MM.1S (cell line): ENCODE results near the gene AP1M2.

ENCODE experiments used
- DNase-seq: peaks from one replicate; pipeline ENCODE4 v3.0.0-alpha.2; 2015
- H2AFZ ChIP-seq: fragments of 300-600 bp; sonication (generic); 2 replicates; pipeline ENCODE4 v1.6.0; 2016; ENCODE audit warnings: antibody characterized with exemption, low read length
- H3F3A ChIP-seq: fragments of 300-600 bp; sonication (generic); 2 replicates; pipeline ENCODE4 v1.6.1; 2016; ENCODE audit warnings: mild to moderate bottlenecking, antibody characterized with exemption, low read length, moderate library complexity, mixed read lengths; ENCODE audit not compliant: insufficient read depth
- H3K27ac ChIP-seq: fragments of 300-600 bp; sonication (generic); 2 replicates; pipeline ENCODE4 v1.5.1; 2016; ENCODE audit warnings: mild to moderate bottlenecking, low read length
- H3K27me3 ChIP-seq: fragments of 300-600 bp; sonication (generic); replicated peaks from 2 replicates; pipeline ENCODE4 v1.6.0; 2016; ENCODE audit warnings: low read length; ENCODE audit not compliant: insufficient read depth
- H3K36me3 ChIP-seq: fragments of 300-600 bp; sonication (generic); replicated peaks from 2 replicates; pipeline ENCODE4 v1.6.1; 2016; ENCODE audit warnings: mild to moderate bottlenecking, low read length, mixed read lengths; ENCODE audit not compliant: insufficient read depth
- H3K4me1 ChIP-seq: fragments of 300-600 bp; sonication (generic); 2 replicates; pipeline ENCODE4 v1.6.1; 2016; ENCODE audit warnings: low read length, mixed read lengths
- H3K4me2 ChIP-seq: fragments of 300-600 bp; sonication (generic); 2 replicates; pipeline ENCODE4 v1.6.0; 2016; ENCODE audit warnings: low read depth, low read length
- H3K4me3 ChIP-seq: fragments of 300-600 bp; sonication (generic); 2 replicates; pipeline ENCODE4 v1.5.1; 2016; ENCODE audit warnings: low read length, mixed read lengths
- H3K79me2 ChIP-seq: fragments of 300-600 bp; sonication (generic); 2 replicates; pipeline ENCODE4 v1.6.1; 2016; ENCODE audit warnings: mixed run types, low read length, mixed read lengths
- H3K9ac ChIP-seq: fragments of 300-600 bp; sonication (generic); 2 replicates; pipeline ENCODE4 v1.6.1; 2016; ENCODE audit warnings: low read length, mixed read lengths
- H3K9me2 ChIP-seq: fragments of 300-600 bp; sonication (generic); replicated peaks from 2 replicates; pipeline ENCODE4 v1.6.1; 2016; ENCODE audit warnings: mild to moderate bottlenecking, low read length, mixed read lengths; ENCODE audit not compliant: insufficient read depth
- H3K9me3 ChIP-seq: fragments of 300-600 bp; sonication (generic); replicated peaks from 2 replicates; pipeline ENCODE4 v1.6.1; 2016; ENCODE audit warnings: mild to moderate bottlenecking, low read length, mixed read lengths; ENCODE audit not compliant: insufficient read depth
- H4K20me1 ChIP-seq: fragments of 300-600 bp; sonication (generic); 2 replicates; pipeline ENCODE4 v1.6.1; 2016; ENCODE audit warnings: mild to moderate bottlenecking, low read length, moderate library complexity, mixed read lengths; ENCODE audit not compliant: insufficient read depth
- CTCF ChIP-seq: fragments of 300-600 bp; sonication (generic); IDR thresholded peaks from 2 replicates; pipeline ENCODE4 v1.5.1; 2016; ENCODE audit warnings: antibody characterized with exemption, low read length, mixed read lengths
- EZH2 ChIP-seq: fragments of 300-600 bp; sonication (generic); optimal IDR thresholded peaks from 2 replicates; pipeline ENCODE3; 2017; ENCODE audit warnings: low read depth, mild to moderate bottlenecking, antibody characterized with exemption, low read length, mixed read lengths
- EZH2phosphoT487 ChIP-seq: fragments of 300-600 bp; sonication (generic); IDR thresholded peaks from 2 replicates; pipeline ENCODE4 v1.6.1; 2018; ENCODE audit warnings: antibody characterized with exemption, low read length

AP1M2 gene

GRCh38 chr19:10587022-10587838, at the start of gene AP1M2:
Gene AP1M2 (minus strand): TSS chr19:10587312. CDS start chr19:10587231, 81 bp downstream.
- Histone ChIP-seq H3K9me3 (no peaks in the 10 kb centered on the region), H4K20me1 (no peaks in the 10 kb centered on the region), H3F3A (no peaks in the 10 kb centered on the region), H3K27me3 (no peaks in the 10 kb centered on the region), H3K4me3 (no peak within 1 kb of the TSS), H3K4me1 (no peaks in the 10 kb centered on the region), H2AFZ (no peak within 1 kb of the TSS), H3K9me2 (no peaks in the 10 kb centered on the region), H3K36me3 (no peaks in the 10 kb centered on the region), H3K9ac (no peak within 1 kb of the TSS), H3K4me2 (no peak within 1 kb of the TSS), H3K27ac (no peak within 1 kb of the TSS), H3K79me2 (no peaks in the 10 kb centered on the region)
- DNase-seq = no peak
- TF ChIP-seq EZH2 (no peak), CTCF (no peak), EZH2phosphoT487 (no peak)

GRCh38 chr19:10636304-10636972, 49.3 kb upstream of the AP1M2 start:
- Histone ChIP-seq H3K79me2 (no peaks in the 10 kb centered on the region), H3K4me2 (no peak overlapping the region), H4K20me1 (no peaks in the 10 kb centered on the region), H3K27me3 (no peaks in the 10 kb centered on the region), H3K36me3 (no peaks in the 10 kb centered on the region), H3F3A (no peaks in the 10 kb centered on the region), H3K9me3 (no peaks in the 10 kb centered on the region), H3K27ac (no peak overlapping the region), H3K9me2 (no peaks in the 10 kb centered on the region), H2AFZ (no peak overlapping the region), H3K4me3 (no peak overlapping the region), H3K4me1 (no peaks in the 10 kb centered on the region), H3K9ac (no peak overlapping the region)
- TF ChIP-seq EZH2 = no peak
- no peak for TF ChIP-seq CTCF
- no peak for TF ChIP-seq EZH2phosphoT487
- no peak for DNase-seq

GRCh38 chr19:10634963-10635362, 47.9 kb upstream of the AP1M2 start:
- Histone ChIP-seq H3K9ac (no peak overlapping the region), H3K79me2 (no peaks in the 10 kb centered on the region), H3F3A (no peaks in the 10 kb centered on the region), H3K9me3 (no peaks in the 10 kb centered on the region), H3K27ac (no peak overlapping the region), H3K27me3 (no peaks in the 10 kb centered on the region), H4K20me1 (no peaks in the 10 kb centered on the region), H3K4me2 (no peak overlapping the region), H3K36me3 (no peaks in the 10 kb centered on the region), H2AFZ (no peak overlapping the region), H3K4me3 (no peak overlapping the region), H3K4me1 (no peaks in the 10 kb centered on the region), H3K9me2 (no peaks in the 10 kb centered on the region)
- TF ChIP-seq EZH2phosphoT487 = no peak
- no peak for TF ChIP-seq EZH2
- TF ChIP-seq CTCF = no peak
- DNase-seq = no peak
